SW480 (cell line): ENCODE results near the gene SYVN1.

Experiments
- DNase-seq: peaks from one replicate; pipeline ENCODE4 v3.0.0-alpha.2; 2016; ENCODE audit warnings: low spot score

The SYVN1 gene

DNA sequence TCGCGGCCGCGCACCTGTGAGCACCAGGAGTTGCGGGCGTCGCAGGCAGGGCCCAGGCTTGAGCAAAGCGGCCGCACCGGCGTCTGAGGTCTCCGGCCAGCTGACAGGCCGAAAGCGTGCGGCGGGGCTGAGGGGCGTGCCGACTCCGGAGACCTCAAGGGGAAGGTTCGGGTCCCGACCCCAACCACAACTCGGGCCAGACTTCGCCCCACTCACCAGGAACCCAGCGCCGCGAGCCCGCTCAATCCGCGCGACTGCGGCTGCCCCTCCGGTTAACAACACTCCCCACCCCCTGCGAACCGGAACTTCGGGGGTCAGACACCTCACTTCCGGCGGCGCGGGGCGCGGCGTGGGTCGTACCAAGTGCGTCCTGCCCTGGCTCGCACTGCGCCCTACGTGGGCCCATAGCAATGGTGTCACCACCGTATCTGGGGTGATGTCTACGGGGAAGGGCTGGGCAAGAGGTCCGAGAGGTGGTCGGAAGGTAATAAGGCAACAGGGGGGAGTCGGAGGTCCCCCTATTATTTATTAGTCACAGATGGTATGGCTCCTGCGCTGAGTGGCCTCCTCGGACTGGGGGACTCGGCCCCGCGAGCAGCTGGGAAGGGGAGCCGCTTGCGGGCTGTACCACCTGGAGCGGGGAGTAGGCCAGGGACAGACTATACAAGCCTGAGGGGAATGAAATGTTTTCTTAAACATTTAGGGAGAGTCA lies at the start of gene SYVN1:
SYVN1 (minus strand) TSS at position 280 of the 712 bp plus-strand sequence. CDS start 918 bp downstream, outside the sequence.
- DNase-seq: peak; percentile 85

DNA sequence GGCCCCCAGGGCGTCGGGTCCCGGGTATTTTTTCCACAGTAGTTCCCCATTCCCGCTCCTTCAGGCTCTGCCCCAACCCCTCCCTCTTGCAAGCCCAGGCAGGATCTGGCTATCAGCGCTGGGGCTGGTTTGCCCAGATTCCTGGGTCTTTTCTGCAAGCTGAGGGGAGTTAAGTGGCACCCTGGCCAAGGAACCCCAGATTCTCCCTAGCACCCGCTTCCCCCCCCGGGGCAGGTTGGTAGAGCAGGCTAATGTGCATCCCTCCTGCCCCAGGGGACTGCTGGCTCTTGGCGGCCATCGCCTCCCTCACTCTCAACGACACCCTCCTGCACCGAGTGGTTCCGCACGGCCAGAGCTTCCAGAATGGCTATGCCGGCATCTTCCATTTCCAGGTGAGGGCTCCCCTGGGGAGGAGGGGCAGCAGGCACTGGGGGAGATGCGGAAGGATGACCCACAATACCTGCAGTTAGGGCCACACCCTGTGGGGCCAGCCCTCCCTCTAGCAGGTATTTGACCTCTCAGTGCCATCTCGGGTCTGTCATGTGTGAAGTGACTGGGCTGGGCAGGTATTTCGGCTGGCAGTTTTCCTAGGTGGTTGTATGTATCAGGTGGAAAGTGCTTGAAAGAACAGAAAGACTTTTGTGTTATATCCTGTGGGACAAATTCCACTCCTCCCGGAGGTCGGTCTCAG lies 49.0 kb upstream of the SYVN1 start:
- DNase-seq: peak; percentile 86

DNA sequence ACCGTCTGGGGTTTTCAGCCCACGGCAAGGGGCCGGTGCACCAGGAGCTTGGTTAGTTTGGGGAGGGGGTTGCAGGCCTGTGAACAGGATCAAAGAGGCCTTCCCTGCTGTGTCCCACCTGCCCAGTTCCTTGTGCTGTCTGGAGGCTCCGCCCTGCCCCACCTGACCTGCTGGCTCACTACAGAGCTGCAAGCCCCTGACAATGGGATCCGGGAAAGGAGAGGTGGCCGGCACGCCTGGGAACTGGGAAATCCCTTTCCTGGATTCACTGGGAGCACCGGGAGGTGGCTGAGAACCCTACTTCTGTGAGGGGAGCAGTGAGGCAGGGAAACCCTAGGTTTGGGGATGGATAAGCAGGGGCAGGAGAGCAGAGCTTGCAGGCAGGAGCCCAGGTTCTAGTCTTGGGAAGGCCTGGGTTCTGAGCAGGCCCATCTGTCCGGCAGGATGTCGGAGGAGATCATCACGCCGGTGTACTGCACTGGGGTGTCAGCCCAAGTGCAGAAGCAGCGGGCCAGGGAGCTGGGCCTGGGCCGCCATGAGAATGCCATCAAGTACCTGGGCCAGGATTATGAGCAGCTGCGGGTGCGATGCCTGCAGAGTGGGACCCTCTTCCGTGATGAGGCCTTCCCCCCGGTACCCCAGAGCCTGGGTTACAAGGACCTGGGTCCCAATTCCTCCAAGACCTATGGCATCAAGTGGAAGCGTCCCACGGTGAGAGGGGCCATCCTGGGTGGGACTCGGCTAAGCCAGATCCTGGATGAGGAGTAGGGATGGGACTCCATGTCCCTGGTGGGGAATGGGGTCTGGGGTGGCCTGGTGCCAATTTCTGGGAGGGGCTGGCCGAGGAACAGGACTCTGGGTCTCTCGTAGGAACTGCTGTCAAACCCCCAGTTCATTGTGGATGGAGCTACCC lies 48.2 kb upstream of the SYVN1 start:
- peak; percentile 69 for DNase-seq

DNA sequence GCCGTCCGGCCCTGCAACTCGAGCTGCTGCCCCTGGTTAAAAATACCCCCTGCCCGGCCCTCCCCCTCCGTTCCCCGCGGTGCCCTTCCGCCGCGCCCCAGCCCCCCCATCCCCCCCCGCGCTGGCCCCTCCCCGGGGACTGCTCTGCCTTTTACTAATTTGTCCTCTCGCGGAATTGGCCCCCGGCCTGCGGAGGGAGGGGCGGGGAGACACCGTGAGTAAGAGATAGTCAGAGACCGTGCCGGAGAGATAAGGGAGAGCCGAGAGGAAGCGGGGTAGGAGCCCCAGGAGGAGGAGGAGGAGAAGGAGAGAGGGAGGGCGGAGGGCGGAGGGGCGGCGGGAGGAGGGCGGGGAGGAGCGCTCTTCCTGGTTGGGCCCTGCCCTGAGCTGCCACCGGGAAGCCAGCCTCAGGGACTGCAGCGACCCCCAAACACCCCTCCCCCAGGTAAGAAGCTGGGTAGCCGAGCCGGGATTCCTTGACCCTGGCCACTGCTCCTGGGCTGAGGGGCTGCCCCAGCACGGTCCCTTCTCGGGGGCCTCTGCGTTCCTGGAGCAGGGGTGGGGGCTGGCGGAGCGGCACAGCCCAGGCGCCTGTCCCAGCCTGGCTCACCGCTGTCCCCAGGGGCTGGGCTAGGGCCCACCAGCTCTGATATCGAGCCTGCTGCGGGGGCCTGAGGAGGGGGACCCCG lies 47.4 kb upstream of the SYVN1 start, which contains the start of gene CAPN1:
CAPN1 (plus strand) TSS at position 360 of the 689 bp plus-strand sequence. CDS start 774 bp downstream, outside the sequence.
- DNase-seq: peak; percentile 87

DNA sequence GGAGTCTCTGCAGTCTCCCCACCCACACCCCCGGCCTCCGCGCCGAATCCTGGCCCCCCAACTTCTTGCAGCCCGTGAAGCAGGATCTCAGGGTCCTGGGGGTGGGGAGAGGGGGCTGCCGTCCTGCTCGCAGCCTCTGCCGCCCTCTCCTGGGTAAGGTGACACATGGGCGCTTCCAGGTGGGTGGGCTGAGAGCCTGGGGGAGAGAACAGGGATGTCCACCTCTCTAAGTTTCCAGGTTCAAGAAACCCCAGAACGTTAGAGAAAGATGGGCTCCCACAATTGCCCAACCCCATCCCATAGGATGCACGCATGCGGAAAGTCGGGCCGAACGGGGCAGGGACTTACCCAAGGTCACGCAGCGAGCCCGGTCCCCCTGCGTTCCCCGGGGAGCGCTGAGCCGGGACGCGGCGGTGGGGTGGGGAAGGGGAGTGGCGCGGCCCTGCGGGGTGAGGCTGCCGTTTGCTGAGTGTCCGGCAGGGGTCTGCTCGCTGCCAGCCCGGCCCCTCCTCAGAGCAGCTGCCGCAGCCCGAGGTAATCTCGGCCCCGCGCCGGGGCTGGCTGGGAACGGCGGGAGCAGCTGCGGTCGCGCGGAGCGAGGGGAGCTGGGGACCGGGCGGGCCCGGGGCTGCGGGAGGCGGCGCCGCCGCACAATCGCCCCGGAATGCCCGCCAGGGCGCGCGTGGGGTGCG lies 46.7 kb upstream of the SYVN1 start:
- peak; percentile 71 for DNase-seq

GRCh38 chr11:65174571-65175010 lies 40.3 kb upstream of the SYVN1 start:
- DNase-seq: peak; percentile 16

- DNase-seq: no peak
These were observed 38.3 kb upstream of the SYVN1 start for GRCh38 chr11:65172600-65172999.

GRCh38 chr11:65170058-65170534 lies 35.8 kb upstream of the SYVN1 start, which contains the start of gene SPDYC:
Gene SPDYC (plus strand): TSS chr11:65170233. CDS start chr11:65171358, 1,125 bp downstream.
- no peak for DNase-seq

DNA sequence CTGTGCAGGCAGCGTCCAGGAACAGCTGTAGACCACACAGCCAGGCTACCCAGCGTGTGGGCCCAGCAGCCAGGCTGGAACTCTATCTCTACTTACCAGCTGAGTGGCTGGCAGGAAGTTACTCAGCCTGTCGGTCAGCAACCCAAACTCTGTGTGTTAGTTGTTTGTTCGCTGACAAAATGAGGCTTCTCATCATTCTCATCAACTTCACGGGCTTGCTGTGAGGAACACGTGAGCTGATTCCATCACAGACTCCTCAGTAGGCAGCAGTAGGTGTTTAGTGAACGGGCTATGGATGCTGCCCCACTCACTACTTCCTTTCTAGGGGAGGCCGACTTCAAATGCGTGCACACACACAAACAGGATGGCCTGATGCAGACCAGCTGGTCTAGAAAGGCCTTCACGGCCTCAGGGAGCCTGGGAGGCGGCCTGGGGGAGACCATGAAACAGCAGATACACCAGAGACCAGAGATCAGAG lies 34.9 kb upstream of the SYVN1 start:
- DNase-seq: no peak

- no peak for DNase-seq
These were observed 33.3 kb upstream of the SYVN1 start for GRCh38 chr11:65167656-65168055.

- no peak for DNase-seq
These were observed 32.6 kb upstream of the SYVN1 start for GRCh38 chr11:65166893-65167292.

DNA sequence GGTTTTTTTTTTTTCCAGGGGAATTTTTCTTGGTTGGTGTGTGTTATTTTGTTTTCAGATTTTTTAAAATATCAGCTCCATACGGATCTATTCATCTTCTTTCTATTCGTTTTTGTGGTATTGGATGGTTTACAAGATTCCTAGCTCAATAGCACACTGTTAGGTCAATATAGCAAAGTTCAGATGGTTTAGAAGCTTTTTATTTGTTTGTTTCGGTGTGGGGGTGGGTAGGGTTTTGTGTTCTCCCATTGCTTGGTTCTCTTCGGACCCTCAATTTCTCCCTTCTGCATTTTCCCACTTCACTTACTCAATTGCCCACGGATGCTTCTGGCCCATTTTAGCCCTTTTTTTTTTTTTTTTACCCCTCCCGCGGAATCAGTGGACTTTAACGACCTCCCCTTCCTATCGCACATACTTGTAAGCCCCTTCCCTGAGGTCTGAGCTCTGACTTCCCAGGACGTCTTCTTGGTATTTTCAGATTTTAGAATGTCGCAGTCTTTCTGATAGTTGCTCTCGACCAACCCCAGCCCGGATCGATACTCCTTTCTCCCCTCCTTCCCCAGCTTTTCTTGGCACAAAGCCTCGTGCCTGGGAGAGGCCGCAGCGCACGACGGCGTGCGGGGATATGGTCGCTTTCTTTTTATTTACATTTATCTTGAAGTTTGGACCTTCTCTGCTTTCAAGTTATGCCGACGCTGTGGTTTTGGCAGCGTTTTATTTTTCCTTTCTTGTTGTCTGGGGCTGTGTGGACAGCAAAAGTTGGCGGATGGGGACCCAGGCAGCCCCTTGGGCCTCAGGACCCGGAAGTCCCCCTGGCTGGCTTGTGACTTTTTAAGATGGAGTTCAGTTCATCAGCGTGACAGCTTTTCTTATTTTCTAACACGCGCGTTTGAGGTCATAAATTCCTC lies 31.3 kb upstream of the SYVN1 start:
- no peak for DNase-seq

GRCh38 chr11:65163684-65164083 lies 29.4 kb upstream of the SYVN1 start:
- DNase-seq: no peak

GRCh38 chr11:65160643-65161042 lies 26.3 kb upstream of the SYVN1 start:
- no peak for DNase-seq

DNA sequence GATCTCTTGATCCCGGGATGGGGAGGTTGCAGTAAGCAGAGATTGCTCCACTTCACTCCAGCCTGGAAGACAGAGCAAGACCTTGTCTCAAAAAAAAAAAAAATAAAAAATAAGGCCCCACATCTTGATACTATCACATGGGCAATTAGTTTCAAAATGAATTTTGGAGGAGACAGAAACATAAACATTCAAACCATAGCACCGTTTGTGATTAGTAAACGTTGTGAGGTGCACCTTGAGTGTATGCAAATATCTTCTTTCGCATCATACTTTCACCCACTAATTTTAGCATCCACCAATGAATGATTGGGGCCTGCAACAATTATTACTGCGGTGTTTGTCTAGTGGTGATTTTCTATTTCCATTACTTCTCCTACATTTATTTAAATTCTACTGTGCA lies 24.7 kb upstream of the SYVN1 start:
- no peak for DNase-seq

DNA sequence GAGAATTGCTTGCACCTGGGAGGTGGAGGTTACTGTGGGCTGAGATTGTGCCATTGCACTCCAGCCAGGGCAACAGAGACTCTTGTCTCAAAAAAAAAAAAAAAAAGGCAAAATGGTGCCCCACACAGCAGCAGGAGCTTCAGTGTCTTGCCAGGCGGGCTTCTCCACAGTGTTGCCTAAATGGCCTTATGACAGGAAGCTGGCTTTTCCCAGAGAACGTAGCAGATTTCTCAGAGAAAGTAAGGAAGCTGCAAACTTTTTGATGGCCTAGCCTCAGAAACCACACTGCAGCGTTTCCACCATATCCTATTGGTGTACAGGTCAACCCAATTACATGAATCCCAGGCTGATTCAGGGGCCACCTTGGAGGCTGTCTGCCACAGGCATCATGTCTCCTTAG lies 23.0 kb upstream of the SYVN1 start:
- no peak for DNase-seq

DNA sequence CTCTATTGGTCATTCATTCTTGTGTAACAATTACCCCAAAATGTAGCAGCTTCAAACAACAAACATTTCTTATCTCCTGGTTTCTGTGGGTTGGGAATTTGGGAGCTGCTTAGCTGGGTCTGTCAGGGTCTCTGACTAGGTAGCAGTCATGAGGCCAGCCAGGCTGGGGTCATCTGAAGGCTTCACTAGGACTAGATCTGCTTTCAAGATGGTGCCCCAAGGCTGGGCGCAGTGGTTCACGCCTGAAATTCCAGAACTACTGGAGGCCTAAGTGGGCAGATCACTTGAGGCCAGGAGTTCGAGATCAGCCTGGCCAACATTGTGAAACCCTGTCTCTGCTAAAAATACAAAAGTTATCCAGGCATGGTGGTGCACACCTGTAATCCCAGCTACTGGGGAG lies 22.6 kb upstream of the SYVN1 start:
- no peak for DNase-seq

GRCh38 chr11:65156256-65156655 lies 21.9 kb upstream of the SYVN1 start:
- DNase-seq: no peak

DNA sequence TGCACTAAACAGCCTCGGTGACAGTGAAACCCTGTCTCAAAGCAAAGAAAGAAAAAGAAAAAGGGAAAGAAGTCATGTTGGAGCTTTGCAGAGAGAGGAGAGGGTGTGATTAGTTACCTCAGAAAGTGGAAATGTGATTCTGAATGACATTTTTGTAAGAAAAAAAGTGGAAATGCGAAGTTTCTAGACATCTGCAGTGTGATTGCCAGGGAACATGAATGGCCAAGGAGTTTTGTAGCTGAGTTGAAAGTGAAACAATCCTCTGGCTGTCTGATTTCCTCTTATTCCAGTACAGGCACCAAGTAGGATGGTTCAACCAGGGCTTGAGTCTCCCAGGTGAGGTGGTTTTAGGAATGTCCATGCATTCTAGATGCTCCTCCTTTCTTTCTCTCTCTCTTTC lies 17.8 kb upstream of the SYVN1 start:
- DNase-seq: no peak
